NCI-H2196 (cell line): ENCODE measurements around the gene EPB41L5.
"Not testable (repeated sequence)": the region's sequence is repeated elsewhere in the genome, so short reads cannot be mapped to it uniquely, and the experiment has no call there.

Experiments used
- DNase-seq: peaks from one replicate; lab custom pipeline; 2025; ENCODE audit not compliant: unreplicated experiment; lab: John Stamatoyannopoulos, UW

The EPB41L5 gene

GRCh38 chr2:120094795-120095194 lies 81.9 kb downstream of the EPB41L5 start:
- no peak for DNase-seq

GRCh38 chr2:120100627-120101026 lies 87.8 kb downstream of the EPB41L5 start:
- DNase-seq, result no peak

- no peak for DNase-seq
Observed at GRCh38 chr2:120103723-120104467, 91.0 kb downstream of the EPB41L5 start.

- no peak for DNase-seq
Observed at GRCh38 chr2:120104772-120105171, 91.9 kb downstream of the EPB41L5 start.

- DNase-seq, result no peak
Observed at GRCh38 chr2:120105360-120105759, 92.5 kb downstream of the EPB41L5 start.

- DNase-seq, result peak; percentile 78
Observed at GRCh38 chr2:120108049-120108448, 95.2 kb downstream of the EPB41L5 start.

- DNase-seq, result no peak
Observed at GRCh38 chr2:120108749-120109148, 95.9 kb downstream of the EPB41L5 start.

- DNase-seq, result peak; percentile 24
Observed at GRCh38 chr2:120109186-120110061, 96.5 kb downstream of the EPB41L5 start.

- no peak for DNase-seq
Observed at GRCh38 chr2:120110062-120110362, 97.1 kb downstream of the EPB41L5 start.

GRCh38 chr2:120110507-120110906 lies 97.6 kb downstream of the EPB41L5 start:
- DNase-seq, result no peak

- no peak for DNase-seq
Observed at GRCh38 chr2:120111193-120111592, 98.3 kb downstream of the EPB41L5 start.

- DNase-seq, result no peak
Observed at GRCh38 chr2:120118018-120118417, 105.1 kb downstream of the EPB41L5 start.

- no peak for DNase-seq
Observed at GRCh38 chr2:120118471-120118870, 105.6 kb downstream of the EPB41L5 start.

GRCh38 chr2:120121337-120121736 lies 108.5 kb downstream of the EPB41L5 start:
- not testable (repeated sequence) for DNase-seq

GRCh38 chr2:120123090-120123489 lies 110.2 kb downstream of the EPB41L5 start:
- no peak for DNase-seq

GRCh38 chr2:120125195-120125594 lies 112.3 kb downstream of the EPB41L5 start:
- no peak for DNase-seq

GRCh38 chr2:120128216-120128615 lies 115.3 kb downstream of the EPB41L5 start:
- DNase-seq, result no peak

GRCh38 chr2:120132190-120132589 lies 119.3 kb downstream of the EPB41L5 start:
- DNase-seq, result no peak

GRCh38 chr2:120132691-120133090 lies 119.8 kb downstream of the EPB41L5 start:
- DNase-seq, result no peak

GRCh38 chr2:120133572-120134244 lies 120.8 kb downstream of the EPB41L5 start:
- no peak for DNase-seq

- DNase-seq, result no peak
Observed at GRCh38 chr2:120134263-120134662, 121.4 kb downstream of the EPB41L5 start.

GRCh38 chr2:120135013-120135412 lies 122.1 kb downstream of the EPB41L5 start:
- not testable (repeated sequence) for DNase-seq
